GM19395 (cell line): ENCODE measurements around the gene PGAP3.
"Not testable (repeated sequence)": the region's sequence is repeated elsewhere in the genome, so short reads cannot be mapped to it uniquely, and the experiment has no call there.

Experiments used
- ATAC-seq: cut with Tn5 transposase; IDR thresholded peaks from one replicate; pipeline ENCODE4 v1.9.1; 2021; ENCODE audit warnings: mild to moderate bottlenecking, moderate library complexity; ENCODE audit not compliant: unreplicated experiment

PGAP3 gene

GRCh38 chr17:39716073-39716818 is 28.4 kb upstream of the PGAP3 start:
- ATAC-seq = no peak

GRCh38 chr17:39715375-39716072 is 27.7 kb upstream of the PGAP3 start:
- no peak for ATAC-seq

GRCh38 chr17:39714234-39714633 is 26.4 kb upstream of the PGAP3 start:
- no peak for ATAC-seq

DNA sequence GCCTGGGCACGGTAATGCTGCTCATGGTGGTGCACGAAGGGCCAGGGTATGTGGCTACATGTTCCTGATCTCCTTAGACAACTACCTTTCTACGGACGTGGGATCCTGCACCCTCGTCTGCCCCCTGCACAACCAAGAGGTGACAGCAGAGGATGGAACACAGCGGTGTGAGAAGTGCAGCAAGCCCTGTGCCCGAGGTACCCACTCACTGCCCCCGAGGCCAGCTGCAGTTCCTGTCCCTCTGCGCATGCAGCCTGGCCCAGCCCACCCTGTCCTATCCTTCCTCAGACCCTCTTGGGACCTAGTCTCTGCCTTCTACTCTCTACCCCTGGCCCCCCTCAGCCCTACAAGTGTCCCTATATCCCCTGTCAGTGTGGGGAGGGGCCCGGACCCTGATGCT is 24.0 kb upstream of the PGAP3 start:
- no peak for ATAC-seq

DNA sequence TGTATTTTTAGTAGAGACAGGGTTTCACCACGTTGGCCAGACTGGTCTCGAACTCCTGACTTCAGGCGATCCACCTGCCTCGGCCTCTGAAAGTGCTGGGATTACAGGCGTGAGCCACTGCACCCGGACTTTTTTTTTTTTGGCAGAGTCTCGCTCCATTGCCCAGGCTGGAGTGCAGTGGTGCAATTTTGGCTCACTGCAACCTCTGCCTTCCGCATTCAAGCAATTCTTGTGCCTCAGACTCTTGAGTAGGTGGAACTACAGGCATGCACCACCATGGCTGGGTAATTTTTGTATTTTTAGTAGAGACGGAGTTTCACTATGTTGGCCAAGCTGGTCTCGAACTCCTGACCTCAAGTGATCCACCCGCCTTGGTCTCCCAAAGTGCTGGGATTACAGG is 23.2 kb upstream of the PGAP3 start:
- not testable (repeated sequence) for ATAC-seq

- ATAC-seq = no peak
These were observed 22.4 kb upstream of the PGAP3 start for GRCh38 chr17:39709998-39710964.

- no peak for ATAC-seq
These were observed 21.6 kb upstream of the PGAP3 start for GRCh38 chr17:39709319-39709997.

DNA sequence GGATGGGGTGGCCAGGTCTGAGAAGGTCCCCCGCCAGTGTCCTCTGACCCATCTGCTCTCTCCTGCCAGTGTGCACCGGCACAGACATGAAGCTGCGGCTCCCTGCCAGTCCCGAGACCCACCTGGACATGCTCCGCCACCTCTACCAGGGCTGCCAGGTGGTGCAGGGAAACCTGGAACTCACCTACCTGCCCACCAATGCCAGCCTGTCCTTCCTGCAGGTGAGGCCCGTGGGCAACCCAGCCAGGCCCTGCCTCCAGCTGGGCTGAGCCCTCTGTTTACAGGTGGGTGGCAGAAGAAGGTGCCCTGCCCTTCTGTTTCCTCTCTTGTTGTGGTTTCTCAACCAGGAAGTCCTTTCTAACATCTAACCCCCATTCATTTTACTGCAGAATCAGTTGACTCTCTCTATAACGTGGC is 19.1 kb upstream of the PGAP3 start:
- ATAC-seq = no peak

DNA sequence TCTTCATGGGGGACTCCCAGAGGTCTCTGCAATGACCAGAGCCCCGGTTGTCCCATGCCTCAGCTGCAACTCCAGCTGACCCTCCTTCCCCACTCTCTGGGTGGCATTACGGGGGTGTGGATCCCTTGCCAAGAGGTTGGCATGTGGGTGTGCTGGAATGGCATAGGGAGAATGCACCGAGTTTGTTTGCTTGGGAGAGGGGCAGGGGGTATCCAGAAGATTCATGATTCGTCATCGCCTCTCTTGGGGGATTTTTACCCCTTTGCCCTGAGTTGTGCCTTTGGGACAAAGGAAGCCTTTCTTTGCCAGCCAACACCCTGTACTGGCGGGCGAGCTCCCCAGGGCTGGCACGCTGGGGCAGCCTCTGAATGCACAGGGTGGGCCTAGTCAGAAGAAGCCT is 18.5 kb upstream of the PGAP3 start:
- ATAC-seq = no peak

DNA sequence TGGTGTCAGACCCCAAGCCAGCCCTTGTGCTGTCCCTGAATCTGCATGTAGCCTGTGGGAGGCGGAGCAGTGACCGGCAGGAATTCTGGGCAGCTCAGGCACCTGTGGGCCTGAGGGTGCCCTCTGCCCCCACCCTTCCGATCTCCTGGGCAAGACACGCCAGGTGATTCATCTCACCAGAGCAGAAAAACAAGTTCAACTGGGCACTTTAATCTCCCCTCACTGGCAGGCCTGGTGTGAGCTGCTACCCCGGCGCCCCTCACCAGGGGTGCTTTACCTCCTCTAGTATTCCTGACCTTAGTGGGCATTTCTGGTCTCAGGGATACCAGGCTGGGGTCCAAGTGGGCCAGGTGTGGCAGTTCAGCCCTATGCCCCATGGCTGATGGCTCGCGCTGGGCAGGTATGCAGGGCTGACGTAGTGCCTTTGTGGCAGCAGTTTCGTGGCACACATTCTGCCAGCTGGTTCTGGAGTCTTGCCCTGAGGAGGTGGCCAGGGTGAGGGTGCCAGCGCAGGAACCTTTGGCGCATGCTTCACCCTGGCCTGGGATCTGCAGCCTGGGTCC is 18.0 kb upstream of the PGAP3 start:
- ATAC-seq = no peak

DNA sequence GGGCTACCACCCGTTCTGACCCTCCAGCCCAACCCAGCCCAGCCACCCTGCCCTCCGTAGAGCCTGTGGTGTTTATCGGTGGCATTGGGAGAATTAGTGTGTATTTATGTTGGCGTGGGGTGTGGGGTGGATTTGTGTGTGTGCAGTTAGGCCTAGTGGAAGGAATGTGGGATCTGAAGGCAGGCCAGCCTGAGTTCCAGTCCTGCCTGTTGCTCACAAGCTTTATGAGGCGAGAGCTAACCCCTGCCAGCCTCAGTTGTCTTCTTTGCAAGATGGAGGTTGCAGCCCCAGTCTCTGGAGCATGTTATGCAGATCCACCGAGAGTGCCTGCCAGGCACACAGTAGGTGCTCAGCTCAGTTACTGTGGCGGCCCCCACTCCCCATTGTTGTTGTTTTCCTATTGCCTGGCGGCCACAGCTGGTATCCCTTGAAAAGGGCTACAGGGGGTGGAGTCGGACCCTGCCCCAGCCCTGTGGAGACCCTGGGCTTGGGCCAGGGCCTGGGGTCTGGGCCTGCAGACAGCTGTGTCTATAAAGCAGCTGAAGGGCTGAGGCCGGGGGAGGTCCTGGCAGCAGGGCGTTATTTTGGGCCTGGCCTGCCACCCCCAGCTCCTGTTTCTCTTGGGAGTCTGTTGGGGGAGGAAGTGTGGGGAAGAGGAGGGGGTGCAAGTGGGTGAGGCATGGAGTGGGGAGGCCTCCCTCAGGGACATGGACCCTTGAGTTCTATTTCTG is 17.1 kb upstream of the PGAP3 start:
- ATAC-seq = no peak

GRCh38 chr17:39703913-39704312 is 16.1 kb upstream of the PGAP3 start:
- ATAC-seq = no peak

DNA sequence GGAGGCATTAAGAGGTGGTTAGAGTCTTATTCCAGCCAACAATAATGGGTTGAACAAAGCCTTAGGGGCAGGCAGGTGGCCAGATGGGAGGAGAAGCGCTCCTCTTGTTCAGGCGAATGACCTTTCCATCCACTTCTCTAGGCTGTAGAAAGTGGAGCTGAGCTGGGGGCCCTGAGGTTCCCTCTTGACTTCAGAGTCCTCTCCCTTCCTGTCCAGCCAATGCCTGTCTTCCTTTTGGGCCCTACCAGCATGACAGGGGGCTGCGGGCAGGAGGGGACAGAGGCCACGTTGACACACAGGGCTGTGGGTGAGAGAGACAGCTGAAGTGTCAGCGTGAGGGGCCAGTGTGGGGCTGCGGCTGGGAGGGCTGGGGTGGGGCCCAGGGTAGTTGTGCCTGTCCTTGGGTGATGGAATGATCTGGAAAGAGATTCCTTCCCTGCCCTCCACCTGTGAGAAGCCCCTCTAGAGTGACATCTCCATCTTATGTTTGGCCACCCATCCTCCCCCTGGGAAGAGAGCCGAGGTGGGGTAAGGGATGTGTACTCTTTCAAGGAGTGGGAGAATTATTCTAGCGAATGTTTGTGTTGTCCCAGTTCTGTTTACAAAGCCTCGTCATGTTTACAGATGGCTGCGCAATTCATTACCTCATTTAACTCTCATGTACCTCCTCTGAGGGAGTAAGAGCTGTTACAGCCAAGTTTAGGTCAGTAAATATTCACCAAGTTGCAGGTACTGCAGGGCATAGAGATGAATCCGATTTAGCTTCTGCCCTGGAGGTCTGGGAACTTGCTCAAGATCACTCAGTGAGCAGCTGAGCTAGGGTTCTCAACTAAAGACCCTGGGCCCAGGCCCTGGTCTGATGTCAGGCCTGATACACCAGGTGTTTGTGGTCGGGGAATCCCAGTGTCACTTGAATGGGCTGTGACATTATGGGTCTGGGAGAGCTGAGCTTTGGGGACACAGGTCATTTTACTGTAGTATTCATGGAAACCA is 15.3 kb upstream of the PGAP3 start:
- ATAC-seq = no peak

GRCh38 chr17:39701784-39702422 is 14.0 kb upstream of the PGAP3 start:
- ATAC-seq = no peak

- no peak for ATAC-seq
These were observed 13.3 kb upstream of the PGAP3 start for GRCh38 chr17:39701012-39701783.

GRCh38 chr17:39700148-39700987 is 12.5 kb upstream of the PGAP3 start:
- ATAC-seq = no peak

DNA sequence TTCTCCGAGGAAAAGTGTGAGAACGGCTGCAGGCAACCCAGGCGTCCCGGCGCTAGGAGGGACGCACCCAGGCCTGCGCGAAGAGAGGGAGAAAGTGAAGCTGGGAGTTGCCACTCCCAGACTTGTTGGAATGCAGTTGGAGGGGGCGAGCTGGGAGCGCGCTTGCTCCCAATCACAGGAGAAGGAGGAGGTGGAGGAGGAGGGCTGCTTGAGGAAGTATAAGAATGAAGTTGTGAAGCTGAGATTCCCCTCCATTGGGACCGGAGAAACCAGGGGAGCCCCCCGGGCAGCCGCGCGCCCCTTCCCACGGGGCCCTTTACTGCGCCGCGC is 11.9 kb upstream of the PGAP3 start, which contains the start of gene ERBB2:
ERBB2 (plus strand) TSS at position 247 of the 330 bp plus-strand sequence. CDS start 175 bp downstream, outside the sequence.
- ATAC-seq = no peak
